Heart left ventricle (tissue), 16 donors: ENCODE data around the gene HLA-DMB. TPM values are rescaled to one million over a fixed set of nuclear protein-coding genes. Genes with fewer than 3 reads are reported as not detected.

ENCODE experiments used
- ATAC-seq, 4 donors: fragments of 200-7000 bp; cut with Tn5 transposase; one replicate each; pipeline ENCODE4 v1.9.1; 2020 to 2022; ENCODE audit warnings: moderate library complexity in 4 of 4, mild to moderate bottlenecking in 3 of 4, moderate number of reproducible peaks in 1 of 4
- DNase-seq, 5 donors: peaks; one replicate each; pipeline ENCODE4 v3.0.0-alpha.2; 2020
- H3K27ac ChIP-seq, 12 donors: fragments of 200-600 bp; sonication (generic) in 4 of 12; one replicate each; pipeline versions ENCODE4 v1.5.0 to v1.8.0; 2016 to 2022; ENCODE audit warnings: mild to moderate bottlenecking in 2 of 12
- H3K27me3 ChIP-seq, 9 donors: fragments of 200-600 bp; sonication (generic) in 2 of 9; one replicate each; pipeline versions ENCODE4 v1.5.1 to v1.8.0; 2016 to 2022; ENCODE audit warnings: mild to moderate bottlenecking in 3 of 9
- H3K36me3 ChIP-seq, 9 donors: fragments of 200-600 bp; sonication (generic) in 2 of 9; one replicate each; pipeline versions ENCODE4 v1.5.0 to v1.8.0; 2018 to 2022; ENCODE audit warnings: mild to moderate bottlenecking in 2 of 9
- H3K4me1 ChIP-seq, 12 donors: fragments of 200-600 bp; sonication (generic) in 4 of 12; one replicate each; pipeline versions ENCODE4 v1.5.0 to v1.8.0; 2016 to 2022; ENCODE audit warnings: mild to moderate bottlenecking in 3 of 12
- H3K4me3 ChIP-seq, 12 donors: fragments of 200-600 bp; sonication (generic) in 4 of 12; one replicate each; pipeline versions ENCODE4 v1.5.0 to v1.8.0; 2017 to 2022; ENCODE audit warnings: mild to moderate bottlenecking in 9 of 12, moderate library complexity in 4 of 12
- H3K9me3 ChIP-seq, 12 donors: fragments of 200-600 bp; sonication (generic) in 4 of 12; one replicate each; pipeline versions ENCODE4 v1.5.0 to v1.8.0; 2016 to 2022; ENCODE audit warnings: mild to moderate bottlenecking in 1 of 12
- POLR2A ChIP-seq, 2 donors: fragments of 450-650 bp; IDR thresholded peaks; one replicate each; pipeline ENCODE4 v1.6.1; 2017; ENCODE audit warnings: antibody characterized with exemption in 2 of 2, mild to moderate bottlenecking in 2 of 2, moderate library complexity in 2 of 2
- WGBS, 4 donors: extraction: QIAGEN DNeasy Blood & Tissue Kit in 2 of 4; methylation state at CpG; one replicate each; pipeline versions ENCODE4 v1.1.5 to v1.1.7; 2013 to 2018; 5-methylcytosine and 5-hydroxymethylcytosine counted together
- intact Hi-C, 10 donors: fragments of 100-400 bp; cut with DNase I; formaldehyde crosslinking; loops; one replicate each; pipeline versions ENCODE4 v1.11.1 to v1.14.2; 2022
- polyA plus RNA-seq, 2 donors: library from polyadenylated mRNA; stranded (reverse); fragments of 200-250 nt; gene quantifications; one replicate each; pipeline ENCODE4 v1.2.3, GENCODE V29; 2013
- total RNA-seq, 9 donors: library from RNA; depleted of rRNA in 2 of 9; stranded (reverse); fragments of >200 nt in 2 of 9; fragmentation: NEBNext Ultra II Directional in 3 of 9; extraction: Animal tissue kit (Norgen Biotek cat#: 25700) in 3 of 9; gene quantifications; one replicate each; pipeline versions ENCODE4 v1.1.0 to v1.2.4, GENCODE V29; 2016 to 2023
- TF ChIP-seq, protein P1 (sequence below), 12 donors: fragments of 200-600 bp; sonication (generic) in 4 of 12; IDR thresholded peaks; one replicate each; pipeline versions ENCODE4 v1.5.0 to v1.8.0; 2018 to 2022; ENCODE audit warnings: antibody characterized with exemption in 12 of 12, mild to moderate bottlenecking in 5 of 12
- donor health status: ischemic (EF 13 %, LVEDD 7.1; RV severe dilation, severe dysfunction).
- donor health status: healthy with polysubstance abuse.
- donor health status: DM: no; HTN: yes; CAD: no.
- donor health status: DM: no; HTN: no; CAD: no.
- donor health status: ischemic (EF 25% LVEDD 6.9; RV normal size, moderate dysfunction).
- donor health status: ischemic (EF 25% LVEDD 5.7; RV mildly dilated, moderate dysfunction).
- donor health status: healthy.
- donor health status: DM: yes; HTN: yes; CAD: no.
- donor health status: ischemic (EF 35%, LVEDD 5.7; RV mildly dilated, moderate dysfunction).
- donor health status: nonischemic (EF 11% LVEDD 7.7; RV severe dilation, severe dysfunction).
- donor health status: DM: yes; HTN: yes; CAD: no.
- donor health status: PGD.
- donor health status: ischemic (EF 29% LVEDD 5.4; RV normal size, mild dysfunction).
- donor health status: nonischemic (EF 23%, LVEDD 6.1; RV moderate dilation, normal function).

The HLA-DMB gene
- total and polyA plus RNA-seq, 11 donors: 2.7 to 127 (median 6.7) TPM

DNA sequence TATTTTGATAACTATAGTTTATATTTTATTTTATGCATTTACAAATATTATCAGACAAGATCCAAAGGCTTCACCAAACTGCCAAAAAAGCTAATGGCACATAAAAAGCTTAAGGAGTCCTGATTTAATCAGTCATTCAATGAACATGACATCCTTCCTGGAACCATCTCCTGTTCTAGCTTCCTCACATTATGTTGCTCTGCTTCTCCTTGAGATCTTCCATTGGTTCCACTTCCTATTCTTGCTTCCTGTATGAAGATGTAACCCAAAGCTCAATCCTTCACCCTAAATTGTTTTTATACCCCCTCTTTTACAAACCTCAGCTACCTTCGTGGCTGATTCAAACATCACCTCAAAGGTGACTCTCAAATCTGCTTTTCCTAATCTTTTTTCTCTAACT, 23.0 kb upstream of the HLA-DMB start:
- no peaks in the 10 kb centered on the region for H3K36me3 ChIP-seq
- peak overlapping the region in 1 of 12 donors; percentile 50 for H3K27ac ChIP-seq
- TF ChIP-seq, protein P1, sequence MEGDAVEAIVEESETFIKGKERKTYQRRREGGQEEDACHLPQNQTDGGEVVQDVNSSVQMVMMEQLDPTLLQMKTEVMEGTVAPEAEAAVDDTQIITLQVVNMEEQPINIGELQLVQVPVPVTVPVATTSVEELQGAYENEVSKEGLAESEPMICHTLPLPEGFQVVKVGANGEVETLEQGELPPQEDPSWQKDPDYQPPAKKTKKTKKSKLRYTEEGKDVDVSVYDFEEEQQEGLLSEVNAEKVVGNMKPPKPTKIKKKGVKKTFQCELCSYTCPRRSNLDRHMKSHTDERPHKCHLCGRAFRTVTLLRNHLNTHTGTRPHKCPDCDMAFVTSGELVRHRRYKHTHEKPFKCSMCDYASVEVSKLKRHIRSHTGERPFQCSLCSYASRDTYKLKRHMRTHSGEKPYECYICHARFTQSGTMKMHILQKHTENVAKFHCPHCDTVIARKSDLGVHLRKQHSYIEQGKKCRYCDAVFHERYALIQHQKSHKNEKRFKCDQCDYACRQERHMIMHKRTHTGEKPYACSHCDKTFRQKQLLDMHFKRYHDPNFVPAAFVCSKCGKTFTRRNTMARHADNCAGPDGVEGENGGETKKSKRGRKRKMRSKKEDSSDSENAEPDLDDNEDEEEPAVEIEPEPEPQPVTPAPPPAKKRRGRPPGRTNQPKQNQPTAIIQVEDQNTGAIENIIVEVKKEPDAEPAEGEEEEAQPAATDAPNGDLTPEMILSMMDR (IDR thresholded peaks at IDR 0.05): no peak
- TF ChIP-seq POLR2A (IDR thresholded peaks at IDR 0.05): no peak
- DNase-seq: no peak
- no peak overlapping the region for H3K4me3 ChIP-seq
- WGBS, 4 donors: 55 to 67% (median 64%) methylated on average over 1 of the region's 1 CpG
- ATAC-seq: no peak
- H3K9me3 ChIP-seq: no peaks in the 10 kb centered on the region
- H3K27me3 ChIP-seq: no peaks in the 10 kb centered on the region
- intact Hi-C loops: no loop called here
- peaks cover 0 to 60% (median 16%) of the 10 kb centered on the region in 12 donors for H3K4me1 ChIP-seq

DNA sequence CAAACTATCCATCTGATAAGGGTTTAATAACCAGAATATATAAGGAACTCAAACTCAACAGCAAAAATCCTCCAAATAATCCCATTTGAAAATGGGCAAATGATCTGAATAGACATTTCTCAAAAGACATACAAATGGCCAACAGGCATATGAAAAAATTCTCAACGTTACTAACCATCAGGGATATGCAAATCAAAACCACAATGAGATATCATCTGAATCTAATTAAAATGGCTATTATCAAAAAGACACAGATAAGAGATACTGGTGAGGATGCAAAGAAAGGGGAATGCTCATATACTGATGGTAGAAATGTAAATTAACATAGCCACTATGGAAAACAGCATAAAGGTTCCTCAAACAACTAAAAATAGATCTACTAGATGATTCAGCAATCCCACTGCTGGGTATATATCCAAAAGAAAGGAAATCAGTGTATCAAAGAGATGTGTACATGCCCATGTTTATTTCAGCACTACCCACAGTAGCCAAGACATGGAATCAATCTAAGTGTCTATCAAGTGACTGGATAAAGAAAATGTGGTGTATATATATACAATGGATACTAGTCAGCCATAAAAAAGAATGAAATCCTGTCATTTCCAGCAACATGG, 21.5 kb upstream of the HLA-DMB start:
- DNase-seq (no peak), ATAC-seq (no peak)
- intact Hi-C loops: no loop called here
- Histone ChIP-seq H3K4me3 (no peak overlapping the region), H3K4me1 (peaks cover 0 to 56% (median 12%) of the 10 kb centered on the region in 12 donors), H3K9me3 (no peaks in the 10 kb centered on the region), H3K27ac (no peak overlapping the region), H3K27me3 (no peaks in the 10 kb centered on the region), H3K36me3 (no peaks in the 10 kb centered on the region)
- WGBS, 4 donors: 68 to 83% (median 79%) methylated on average over 1 of the region's 1 CpG
- TF ChIP-seq, protein P1 (IDR thresholded peaks at IDR 0.05): no peak

DNA sequence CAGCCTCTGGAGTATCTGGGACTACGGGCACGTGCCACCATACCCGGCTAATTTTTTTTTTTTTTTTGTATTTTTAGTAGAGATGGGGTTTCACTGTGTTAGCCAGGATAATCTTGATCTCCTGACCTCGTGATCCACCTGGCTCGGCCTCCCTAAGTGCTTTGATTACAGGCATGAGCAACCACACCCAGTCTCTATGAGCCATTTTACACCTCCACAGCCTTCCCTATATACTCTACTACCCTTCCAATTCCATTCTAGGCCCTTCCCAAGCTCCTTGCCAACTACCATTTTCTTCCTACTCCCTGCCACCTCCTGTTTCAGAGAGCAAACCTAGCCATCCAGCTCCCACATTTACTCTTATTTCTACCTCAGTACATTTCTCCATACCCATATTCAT, 19.7 kb upstream of the HLA-DMB start:
- H3K36me3 ChIP-seq: no peaks in the 10 kb centered on the region
- 93 to 96% (median 95%) methylated on average over 5 of the region's 5 CpGs for WGBS, 4 donors
- DNase-seq (no peak), ATAC-seq (no peak)
- no peaks in the 10 kb centered on the region for H3K9me3 ChIP-seq
- H3K27me3 ChIP-seq: no peaks in the 10 kb centered on the region
- TF ChIP-seq, protein P1 (IDR thresholded peaks at IDR 0.05): no peak
- TF ChIP-seq POLR2A (IDR thresholded peaks at IDR 0.05): no peak
- H3K27ac ChIP-seq: no peak overlapping the region
- H3K4me1 ChIP-seq: peaks cover 0 to 38% (median 0%) of the 10 kb centered on the region in 12 donors
- intact Hi-C loops: no loop called here
- no peak overlapping the region for H3K4me3 ChIP-seq

DNA sequence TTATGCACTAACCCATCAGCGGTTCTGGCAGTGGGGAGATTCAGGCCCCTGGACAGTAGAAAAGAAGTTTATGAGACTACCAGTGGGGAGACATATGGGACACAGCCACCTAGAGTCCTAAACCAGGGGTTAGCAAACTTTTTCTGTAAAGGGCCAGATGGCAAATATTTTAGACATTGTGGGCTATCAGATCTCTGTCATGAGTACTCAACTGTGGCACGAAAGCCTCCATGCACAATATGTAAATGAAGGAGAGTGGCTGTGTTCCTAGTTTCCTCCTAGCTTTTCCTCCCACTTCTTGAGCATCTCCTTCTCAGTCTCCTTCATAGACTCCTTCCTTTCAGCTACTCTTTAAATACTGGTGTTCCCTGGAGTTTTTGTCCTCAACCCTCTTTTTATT, 15.3 kb upstream of the HLA-DMB start:
- ATAC-seq (no peak), DNase-seq (no peak)
- H3K27ac ChIP-seq: no peak overlapping the region
- no peaks in the 10 kb centered on the region for H3K9me3 ChIP-seq
- intact Hi-C loops: no loop called here
- H3K36me3 ChIP-seq: no peaks in the 10 kb centered on the region
- no peak for TF ChIP-seq POLR2A (IDR thresholded peaks at IDR 0.05)
- TF ChIP-seq, protein P1 (IDR thresholded peaks at IDR 0.05): no peak
- no peaks in the 10 kb centered on the region for H3K27me3 ChIP-seq
- no peak overlapping the region for H3K4me3 ChIP-seq
- 78 to 92% (median 90%) methylated on average over 2 of the region's 2 CpGs for WGBS, 4 donors
- peaks cover 0 to 40% (median 5%) of the 10 kb centered on the region in 12 donors for H3K4me1 ChIP-seq
